Astrocyte of the cerebellum (primary cell): ENCODE results near the gene SMCHD1.
"Not testable (repeated sequence)": the region's sequence is repeated elsewhere in the genome, so short reads cannot be mapped to it uniquely, and the experiment has no call there.

Source experiments
- DNase-seq: peaks from one replicate; pipeline ENCODE4 v3.0.0-alpha.2; 2011; ENCODE audit warnings: low read depth
- H3K4me3 ChIP-seq: 2 replicates; pipeline ENCODE4 v1.5.1; 2011; ENCODE audit warnings: mild to moderate bottlenecking, low read depth, low read length, moderate library complexity
- CTCF ChIP-seq: IDR thresholded peaks from 2 replicates; pipeline ENCODE4 v1.5.1; 2012; ENCODE audit warnings: low read length, low read depth, moderate library complexity, mild to moderate bottlenecking; ENCODE audit errors: missing control alignments
- in situ Hi-C: cut with HindIII; loops from 2 replicates; pipeline ENCODE4 v1.10.0; 2017; ENCODE audit warnings: low sequenced_read_pairs

SMCHD1 gene

GRCh38 chr18:2672872-2673271, 17.3 kb downstream of the SMCHD1 start:
- TF ChIP-seq CTCF: no peak
- no peak overlapping the region for H3K4me3 ChIP-seq
- in situ Hi-C loops: no loop called here
- no peak for DNase-seq

- not testable (repeated sequence) for DNase-seq
Observed at GRCh38 chr18:2678933-2679332, 23.4 kb downstream of the SMCHD1 start.

GRCh38 chr18:2680216-2680792, 24.8 kb downstream of the SMCHD1 start:
- TF ChIP-seq CTCF: no peak
- no peak for DNase-seq
- in situ Hi-C loops: no loop called here
- H3K4me3 ChIP-seq: no peak overlapping the region

More at GRCh38 chr18:2678933-2679332, 23.4 kb downstream of the SMCHD1 start:
- in situ Hi-C loops, H3K4me3 ChIP-seq: not testable (repeated sequence)

- H3K4me3 ChIP-seq: no peak overlapping the region
- no peak for DNase-seq
- TF ChIP-seq CTCF: no peak
- in situ Hi-C loops: no loop called here
Observed at GRCh38 chr18:2681993-2682603, 26.6 kb downstream of the SMCHD1 start.

- no peak for TF ChIP-seq CTCF
- DNase-seq: no peak
- in situ Hi-C loops: no loop called here
- no peak overlapping the region for H3K4me3 ChIP-seq
Observed at GRCh38 chr18:2683055-2683454, 27.5 kb downstream of the SMCHD1 start.

GRCh38 chr18:2686349-2686968, 30.9 kb downstream of the SMCHD1 start:
- in situ Hi-C loops: no loop called here
- no peak for DNase-seq
- no peak for TF ChIP-seq CTCF
- H3K4me3 ChIP-seq: no peak overlapping the region

- no peak for TF ChIP-seq CTCF
- DNase-seq: no peak
- H3K4me3 ChIP-seq: no peak overlapping the region
- in situ Hi-C loops: no loop called here
Observed at GRCh38 chr18:2687390-2688001, 32.0 kb downstream of the SMCHD1 start.
